ENCODE data around the gene PRICKLE2. TPM values are rescaled to one million over a fixed set of nuclear protein-coding genes. Genes with fewer than 3 reads are reported as not detected.

The PRICKLE2 gene
- polyA plus RNA-seq, 1 donor (not counting 4 experiments of a cell fraction or from before 2014, with no cell fraction given), result 7.8 TPM

DNA sequence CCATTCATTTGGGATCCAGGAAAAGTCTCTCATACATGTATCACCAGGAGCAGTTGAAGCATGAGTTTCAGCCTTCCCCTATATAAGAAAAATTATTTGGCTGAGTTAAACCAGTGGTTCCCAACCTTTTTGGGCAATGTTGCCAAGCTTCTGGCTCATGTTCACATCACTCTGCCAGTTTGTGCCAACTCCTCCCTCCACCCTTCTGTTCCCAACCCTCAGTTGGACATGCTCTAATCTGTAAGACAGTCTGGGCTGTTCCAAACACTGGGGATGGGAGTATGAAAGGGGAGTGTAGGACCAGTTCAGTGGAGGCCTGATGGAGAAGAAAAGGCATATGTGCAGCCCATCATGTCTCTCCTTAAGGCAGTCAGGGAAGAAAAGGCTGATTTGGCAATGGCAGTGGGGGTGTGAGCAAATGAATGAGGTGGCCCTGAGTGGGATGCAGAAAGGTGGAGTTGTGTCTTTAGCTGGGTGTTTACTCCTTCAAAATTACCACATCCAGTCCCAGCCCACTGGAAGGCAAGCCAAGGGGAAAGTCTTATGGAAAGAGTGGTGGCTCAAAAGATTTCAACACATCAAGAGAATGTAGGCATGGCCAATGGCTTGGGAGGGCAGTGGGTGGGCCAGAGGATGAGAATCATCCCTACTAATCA lies 32.0 kb upstream of the PRICKLE2 start:
- H3K27ac ChIP-seq (ENCODE audit: control insufficient read depth, insufficient read depth, low read length), result no peak overlapping the region
- no peak for TF ChIP-seq EZH2 (IDR thresholded peaks at IDR 0.05; ENCODE audit: low read length)
- TF ChIP-seq, protein P1, sequence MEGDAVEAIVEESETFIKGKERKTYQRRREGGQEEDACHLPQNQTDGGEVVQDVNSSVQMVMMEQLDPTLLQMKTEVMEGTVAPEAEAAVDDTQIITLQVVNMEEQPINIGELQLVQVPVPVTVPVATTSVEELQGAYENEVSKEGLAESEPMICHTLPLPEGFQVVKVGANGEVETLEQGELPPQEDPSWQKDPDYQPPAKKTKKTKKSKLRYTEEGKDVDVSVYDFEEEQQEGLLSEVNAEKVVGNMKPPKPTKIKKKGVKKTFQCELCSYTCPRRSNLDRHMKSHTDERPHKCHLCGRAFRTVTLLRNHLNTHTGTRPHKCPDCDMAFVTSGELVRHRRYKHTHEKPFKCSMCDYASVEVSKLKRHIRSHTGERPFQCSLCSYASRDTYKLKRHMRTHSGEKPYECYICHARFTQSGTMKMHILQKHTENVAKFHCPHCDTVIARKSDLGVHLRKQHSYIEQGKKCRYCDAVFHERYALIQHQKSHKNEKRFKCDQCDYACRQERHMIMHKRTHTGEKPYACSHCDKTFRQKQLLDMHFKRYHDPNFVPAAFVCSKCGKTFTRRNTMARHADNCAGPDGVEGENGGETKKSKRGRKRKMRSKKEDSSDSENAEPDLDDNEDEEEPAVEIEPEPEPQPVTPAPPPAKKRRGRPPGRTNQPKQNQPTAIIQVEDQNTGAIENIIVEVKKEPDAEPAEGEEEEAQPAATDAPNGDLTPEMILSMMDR (optimal IDR thresholded peaks at IDR 0.05 in 1 of 3, IDR thresholded peaks at IDR 0.05 in 1 of 3, conservative IDR thresholded peaks at IDR 0.05 in 1 of 3; ENCODE audit: extremely low read depth in 1 of 3, insufficient read depth in 2 of 3, low read length in 3 of 3), result no peak
- H3K4me2 ChIP-seq (ENCODE audit: control insufficient read depth, extremely low read depth, insufficient read depth, low read depth, low read length), result no peak overlapping the region
- H2AFZ ChIP-seq (ENCODE audit: control insufficient read depth, low read length), result no peak overlapping the region
- dilution Hi-C loops (cut with MboI; ENCODE audit: extremely low pct_ligation_motif_present, low sequenced_read_pairs), result no loop called here
- H3K36me3 ChIP-seq (ENCODE audit: control insufficient read depth in 2 of 2, extremely low read depth in 1 of 2, insufficient read depth in 2 of 2, low read length in 2 of 2), result no peaks in the 10 kb centered on the region
- peaks cover 6% of the 10 kb centered on the region for H3K4me1 ChIP-seq (ENCODE audit: control insufficient read depth, extremely low read depth, insufficient read depth, low read length)
- no peaks in the 10 kb centered on the region for H4K20me1 ChIP-seq (ENCODE audit: control insufficient read depth, extremely low read depth, insufficient read depth, low read length)
- peaks cover 24% of the 10 kb centered on the region for H3K79me2 ChIP-seq (ENCODE audit: control insufficient read depth, insufficient read depth, low read length)
- FAIRE-seq (no peak), DNase-seq (ENCODE audit: low read depth, low spot score) (no peak)
- H3K27me3 ChIP-seq (ENCODE audit: control insufficient read depth, extremely low read depth, insufficient read depth, low read length), result no peaks in the 10 kb centered on the region
- H3K9me3 ChIP-seq (ENCODE audit: control insufficient read depth, low read depth, low read length), result no peaks in the 10 kb centered on the region
- no peaks in the 10 kb centered on the region for H3K9me1 ChIP-seq (ENCODE audit: control insufficient read depth, extremely low read depth, insufficient read depth, low read length)
- no peak overlapping the region for H3K4me3 ChIP-seq (ENCODE audit: control insufficient read depth in 2 of 3, extremely low read depth in 1 of 3, insufficient read depth in 2 of 3, low read depth in 1 of 3, low read length in 3 of 3)
- no peak overlapping the region for H3K9ac ChIP-seq (ENCODE audit: control insufficient read depth, extremely low read depth, insufficient read depth, low read length)

DNA sequence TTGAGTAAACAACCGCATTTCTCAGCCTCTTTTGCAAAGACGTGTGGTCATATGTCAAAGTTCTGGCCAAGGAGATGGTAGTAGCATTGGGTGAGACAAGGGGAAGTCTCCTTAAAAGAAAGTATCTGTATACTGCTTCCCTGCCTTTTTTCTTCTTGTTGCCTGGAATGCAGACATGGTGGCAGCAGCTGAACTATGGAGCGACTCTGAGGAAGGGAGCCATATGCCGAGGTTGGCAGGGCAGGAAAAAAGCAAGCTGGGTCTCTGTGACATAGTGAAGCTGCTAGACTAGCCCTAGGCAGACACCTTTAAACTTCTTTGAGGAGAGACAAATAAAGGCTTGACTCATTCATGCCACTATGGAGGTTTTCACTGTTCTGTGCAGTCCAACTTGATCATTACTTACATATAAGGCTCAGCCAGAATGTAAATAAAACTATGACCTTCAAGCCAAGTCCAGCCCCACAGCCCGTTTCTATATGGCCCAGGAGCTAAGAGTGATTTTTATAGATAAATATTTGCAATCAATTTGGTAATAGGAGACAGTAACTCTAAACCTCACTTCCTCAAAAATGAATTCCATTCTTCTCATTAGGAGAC lies 30.6 kb upstream of the PRICKLE2 start:
- no peaks in the 10 kb centered on the region for H3K36me3 ChIP-seq (ENCODE audit: control insufficient read depth in 2 of 2, extremely low read depth in 1 of 2, insufficient read depth in 2 of 2, low read length in 2 of 2)
- H3K9me3 ChIP-seq (ENCODE audit: control insufficient read depth, low read depth, low read length), result no peaks in the 10 kb centered on the region
- no peak for TF ChIP-seq EZH2 (IDR thresholded peaks at IDR 0.05; ENCODE audit: low read length)
- TF ChIP-seq, protein P1 (optimal IDR thresholded peaks at IDR 0.05 in 1 of 3, IDR thresholded peaks at IDR 0.05 in 1 of 3, conservative IDR thresholded peaks at IDR 0.05 in 1 of 3; ENCODE audit: extremely low read depth in 1 of 3, insufficient read depth in 2 of 3, low read length in 3 of 3), result no peak
- peaks cover 13% of the 10 kb centered on the region for H3K79me2 ChIP-seq (ENCODE audit: control insufficient read depth, insufficient read depth, low read length)
- dilution Hi-C loops (cut with MboI; ENCODE audit: extremely low pct_ligation_motif_present, low sequenced_read_pairs), result no loop called here
- no peak overlapping the region for H3K4me2 ChIP-seq (ENCODE audit: control insufficient read depth, extremely low read depth, insufficient read depth, low read depth, low read length)
- FAIRE-seq (peak; percentile 43), DNase-seq (ENCODE audit: low read depth, low spot score) (no peak)
- no peaks in the 10 kb centered on the region for H4K20me1 ChIP-seq (ENCODE audit: control insufficient read depth, extremely low read depth, insufficient read depth, low read length)
- no peaks in the 10 kb centered on the region for H3K27me3 ChIP-seq (ENCODE audit: control insufficient read depth, extremely low read depth, insufficient read depth, low read length)
- H3K4me3 ChIP-seq (ENCODE audit: control insufficient read depth in 2 of 3, extremely low read depth in 1 of 3, insufficient read depth in 2 of 3, low read depth in 1 of 3, low read length in 3 of 3), result no peak overlapping the region
- peaks cover 4% of the 10 kb centered on the region for H3K4me1 ChIP-seq (ENCODE audit: control insufficient read depth, extremely low read depth, insufficient read depth, low read length)
- no peak overlapping the region for H2AFZ ChIP-seq (ENCODE audit: control insufficient read depth, low read length)
- H3K9me1 ChIP-seq (ENCODE audit: control insufficient read depth, extremely low read depth, insufficient read depth, low read length), result no peaks in the 10 kb centered on the region
- no peak overlapping the region for H3K27ac ChIP-seq (ENCODE audit: control insufficient read depth, insufficient read depth, low read length)
- no peak overlapping the region for H3K9ac ChIP-seq (ENCODE audit: control insufficient read depth, extremely low read depth, insufficient read depth, low read length)
